ENCODE results near the gene PNMA6F.

- TF ChIP-seq CTCF (IDR thresholded peaks at IDR 0.05) (no peak), POLR2AphosphoS5 (IDR thresholded peaks at IDR 0.05) (no peak)
Observed at GRCh38 chrX:153342762-153343558, 21.4 kb upstream of the PNMA6F start.

Data from stomach (tissue), 4 donors.